Naive thymus-derived CD4-positive, alpha-beta T cell (primary cell): ENCODE results near the gene PPID. TPM values are rescaled to one million over a fixed set of nuclear protein-coding genes. Genes with fewer than 3 reads are reported as not detected.
"Not testable (repeated sequence)": the region's sequence is repeated elsewhere in the genome, so short reads cannot be mapped to it uniquely, and the experiment has no call there.

Experiments used
- ATAC-seq: fragments of 150-1000 bp; cut with Tn5 transposase; 2 replicates; pipeline ENCODE4 v1.10.0; 2021; ENCODE audit warnings: mild to moderate bottlenecking, moderate library complexity
- CTCF ChIA-PET: fragments of 350-600 bp; sonication (Branson Sonifier 250); formaldehyde crosslinking; loops from one replicate; lab custom pipeline; 2021; ENCODE audit warnings: antibody characterized with exemption; lab: Charles Lee
- POLR2A ChIA-PET: fragments of 350-600 bp; sonication (Branson Sonifier 250); formaldehyde crosslinking; loops from one replicate; lab custom pipeline; 2021; ENCODE audit warnings: antibody characterized with exemption, inconsistent platforms; lab: Charles Lee
- DNase-seq, 9 donors: peaks; one replicate each; pipeline versions ENCODE4 v3.0.0 to v3.0.0-alpha.2; 2020 to 2022; ENCODE audit warnings: mixed read lengths in 1 of 9
- H3K27ac ChIP-seq: one replicate; pipeline ENCODE4 v1.7.0; 2013; ENCODE audit warnings: mild to moderate bottlenecking, low read depth, low read length, moderate library complexity
- H3K27me3 ChIP-seq, 2 donors: one replicate each; pipeline ENCODE4 v1.7.0; 2013; ENCODE audit warnings: low read length in 2 of 2, mild to moderate bottlenecking in 2 of 2, moderate library complexity in 2 of 2; ENCODE audit not compliant: control insufficient read depth in 2 of 2, insufficient read depth in 2 of 2
- H3K36me3 ChIP-seq, 3 experiments: 1 replicate in 2 of 3; 2 replicates in 1 of 3; pipeline ENCODE4 v1.7.0; 2013; ENCODE audit warnings: low read length in 3 of 3, mild to moderate bottlenecking in 3 of 3, moderate library complexity in 1 of 3; ENCODE audit not compliant: insufficient read depth in 3 of 3, control insufficient read depth in 2 of 3
- H3K4me1 ChIP-seq, 2 donors: one replicate each; pipeline ENCODE4 v1.7.0; 2013; ENCODE audit warnings: low read length in 2 of 2, mild to moderate bottlenecking in 2 of 2, moderate library complexity in 1 of 2; ENCODE audit not compliant: control insufficient read depth in 2 of 2, insufficient read depth in 2 of 2
- H3K4me3 ChIP-seq: 2 replicates; pipeline ENCODE4 v1.7.0; 2013; ENCODE audit warnings: mild to moderate bottlenecking, low read length
- H3K9me3 ChIP-seq, 3 experiments: 1 replicate in 2 of 3; 2 replicates in 1 of 3; pipeline ENCODE4 v1.7.0; 2013; ENCODE audit warnings: low read length in 3 of 3; ENCODE audit not compliant: control insufficient read depth in 2 of 3
- H3K27ac Mint-ChIP-seq, 9 donors: one replicate each; pipeline ENCODE4 v1.8.0; 2020 to 2022; ENCODE audit warnings: mixed read lengths in 9 of 9, mild to moderate bottlenecking in 8 of 9, moderate library complexity in 5 of 9, inconsistent platforms in 2 of 9
- H3K27me3 Mint-ChIP-seq, 5 donors: one replicate each; pipeline ENCODE4 v1.8.0; 2021 to 2022; ENCODE audit warnings: mixed read lengths in 5 of 5, mild to moderate bottlenecking in 1 of 5
- H3K36me3 Mint-ChIP-seq, 5 donors: one replicate each; pipeline ENCODE4 v1.8.0; 2020 to 2022; ENCODE audit warnings: mixed read lengths in 5 of 5, mild to moderate bottlenecking in 3 of 5, inconsistent platforms in 1 of 5
- H3K4me1 Mint-ChIP-seq, 7 donors: one replicate each; pipeline ENCODE4 v1.8.0; 2020 to 2022; ENCODE audit warnings: mixed read lengths in 7 of 7, mild to moderate bottlenecking in 3 of 7, inconsistent platforms in 1 of 7
- H3K4me3 Mint-ChIP-seq, 10 donors: one replicate each; pipeline ENCODE4 v1.8.0; 2020 to 2022; ENCODE audit warnings: mild to moderate bottlenecking in 10 of 10, mixed read lengths in 10 of 10, moderate library complexity in 6 of 10, inconsistent platforms in 2 of 10
- H3K9me3 Mint-ChIP-seq, 11 donors: one replicate each; pipeline ENCODE4 v1.8.0; 2020 to 2022; ENCODE audit warnings: mixed read lengths in 11 of 11, mild to moderate bottlenecking in 4 of 11, inconsistent platforms in 1 of 11, moderate library complexity in 1 of 11
- intact Hi-C, 2 donors: fragments of 100-400 bp; cut with micrococcal nuclease; formaldehyde crosslinking; loops; one replicate each; pipeline ENCODE4 v1.15.1; 2023
- polyA plus RNA-seq, 2 donors: library from polyadenylated mRNA; unstranded; fragments of 300-500 nt; fragmentation: Illumina TruSeq; gene quantifications; one replicate each; pipeline ENCODE4 v1.2.3, GENCODE V29; 2021
- total RNA-seq, 6 experiments: library from RNA in 5 of 6; stranded (reverse) in 5 of 6; gene quantifications; 1 replicate in 5 of 6; 2 replicates in 1 of 6; pipeline ENCODE4 v1.2.3 and lab custom pipeline; 2021 to 2026

The PPID gene
- total and polyA plus RNA-seq, 7 experiments from 2014 or later = 13.4 to 52.0 (median 28.9) TPM

DNA sequence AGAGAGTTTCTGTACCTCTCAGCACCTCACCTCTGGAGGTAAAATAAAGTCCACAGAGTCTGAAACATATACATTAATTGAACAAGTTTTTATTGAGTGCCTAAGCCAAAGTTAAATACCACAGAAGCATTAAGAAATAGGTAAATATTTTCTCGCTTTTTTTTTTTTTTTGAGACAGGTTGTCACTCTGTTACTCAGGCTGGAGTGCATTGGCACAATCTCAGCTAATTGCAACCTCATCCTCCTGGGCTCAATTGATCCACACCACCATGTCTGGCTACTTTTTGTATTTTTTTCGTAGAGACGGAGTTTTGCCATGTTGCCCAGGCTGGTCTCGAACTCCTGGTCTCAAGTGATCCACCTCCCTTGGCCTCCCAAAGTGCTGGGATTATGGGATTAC lies 35.5 kb upstream of the PPID start:
- H3K9me3 ChIP-seq = no peaks in the 10 kb centered on the region
- no peak overlapping the region for H3K27ac ChIP-seq
- no peak overlapping the region for H3K4me3 ChIP-seq
- intact Hi-C loops = no loop called here
- peaks cover 0 to 11% (median 4%) of the 10 kb centered on the region in 5 donors for H3K36me3 Mint-ChIP-seq
- CTCF ChIA-PET = no interaction called here
- POLR2A ChIA-PET = no interaction called here
- H3K9me3 Mint-ChIP-seq = peaks cover 0 to 10% (median 5%) of the 10 kb centered on the region in 11 donors
- no peaks in the 10 kb centered on the region for H3K4me1 ChIP-seq
- no peak for DNase-seq
- H3K27me3 Mint-ChIP-seq = peaks cover 11 to 30% (median 12%) of the 10 kb centered on the region in 5 donors
- no peak overlapping the region for H3K4me3 Mint-ChIP-seq
- no peak for ATAC-seq
- no peaks in the 10 kb centered on the region for H3K4me1 Mint-ChIP-seq
- H3K27ac Mint-ChIP-seq = no peak overlapping the region
- H3K36me3 ChIP-seq = no peaks in the 10 kb centered on the region
- H3K27me3 ChIP-seq = no peaks in the 10 kb centered on the region

DNA sequence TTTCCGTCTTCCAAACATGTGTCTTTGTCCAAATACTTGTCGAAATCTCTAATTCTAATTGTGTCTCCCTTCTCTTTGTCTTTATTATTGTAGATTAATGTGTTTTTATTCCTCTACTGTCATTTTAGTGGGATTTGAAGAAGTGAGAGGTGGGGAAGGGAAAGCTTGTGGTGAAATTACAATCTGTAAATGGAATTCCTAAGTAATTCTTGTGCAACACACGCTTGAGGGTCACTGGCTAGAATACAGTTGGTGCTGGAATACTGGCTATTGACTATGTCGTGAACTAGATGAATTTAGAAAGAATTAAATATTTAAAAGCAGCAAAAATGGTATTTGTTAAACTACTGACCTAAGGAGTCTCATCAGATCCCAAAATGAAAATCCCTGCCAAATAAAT lies 34.9 kb upstream of the PPID start:
- no peaks in the 10 kb centered on the region for H3K4me1 Mint-ChIP-seq
- no peaks in the 10 kb centered on the region for H3K27me3 ChIP-seq
- ATAC-seq = no peak
- intact Hi-C loops = no loop called here
- no peak for DNase-seq
- H3K4me3 ChIP-seq = no peak overlapping the region
- no peak overlapping the region for H3K4me3 Mint-ChIP-seq
- ChIA-PET CTCF (no interaction called here), POLR2A (no interaction called here)
- no peak overlapping the region for H3K27ac ChIP-seq
- no peaks in the 10 kb centered on the region for H3K36me3 ChIP-seq
- peaks cover 0 to 11% (median 4%) of the 10 kb centered on the region in 5 donors for H3K36me3 Mint-ChIP-seq
- H3K4me1 ChIP-seq = no peaks in the 10 kb centered on the region
- peaks cover 0 to 10% (median 5%) of the 10 kb centered on the region in 11 donors for H3K9me3 Mint-ChIP-seq
- no peaks in the 10 kb centered on the region for H3K9me3 ChIP-seq
- H3K27me3 Mint-ChIP-seq = peaks cover 11 to 30% (median 12%) of the 10 kb centered on the region in 5 donors
- no peak overlapping the region for H3K27ac Mint-ChIP-seq

DNA sequence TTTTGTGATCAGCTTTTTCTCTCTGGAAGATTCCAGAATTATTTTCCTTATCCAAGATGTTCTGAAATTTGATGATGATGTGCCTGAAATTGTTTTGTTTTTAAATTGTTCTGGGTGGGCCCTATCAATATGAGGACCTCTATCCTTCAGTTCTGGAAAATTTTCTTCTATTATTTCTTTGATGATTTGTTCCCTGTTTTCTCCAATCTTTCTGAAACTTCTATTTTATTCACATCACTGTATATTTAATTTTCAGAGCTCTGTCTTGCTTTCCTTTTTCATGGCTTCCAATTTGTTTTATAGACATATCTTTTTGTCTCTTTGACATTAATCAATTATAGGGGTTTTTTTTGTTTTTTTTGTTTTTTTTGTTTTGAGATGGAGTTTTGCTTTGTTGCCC lies 33.4 kb upstream of the PPID start:
- intact Hi-C loops = no loop called here
- Mint-ChIP-seq H3K36me3 (peaks cover 0 to 11% (median 4%) of the 10 kb centered on the region in 5 donors), H3K9me3 (peaks cover 0 to 9% (median 5%) of the 10 kb centered on the region in 11 donors), H3K4me3 (no peak overlapping the region), H3K27ac (no peak overlapping the region), H3K27me3 (peaks cover 9 to 30% (median 12%) of the 10 kb centered on the region in 5 donors), H3K4me1 (no peaks in the 10 kb centered on the region)
- no peaks in the 10 kb centered on the region for H3K27me3 ChIP-seq
- no peaks in the 10 kb centered on the region for H3K4me1 ChIP-seq
- ATAC-seq (no peak), DNase-seq (no peak)
- no peaks in the 10 kb centered on the region for H3K9me3 ChIP-seq
- no peaks in the 10 kb centered on the region for H3K36me3 ChIP-seq
- POLR2A ChIA-PET = no interaction called here
- CTCF ChIA-PET = no interaction called here
- H3K4me3 ChIP-seq = no peak overlapping the region
- H3K27ac ChIP-seq = no peak overlapping the region

DNA sequence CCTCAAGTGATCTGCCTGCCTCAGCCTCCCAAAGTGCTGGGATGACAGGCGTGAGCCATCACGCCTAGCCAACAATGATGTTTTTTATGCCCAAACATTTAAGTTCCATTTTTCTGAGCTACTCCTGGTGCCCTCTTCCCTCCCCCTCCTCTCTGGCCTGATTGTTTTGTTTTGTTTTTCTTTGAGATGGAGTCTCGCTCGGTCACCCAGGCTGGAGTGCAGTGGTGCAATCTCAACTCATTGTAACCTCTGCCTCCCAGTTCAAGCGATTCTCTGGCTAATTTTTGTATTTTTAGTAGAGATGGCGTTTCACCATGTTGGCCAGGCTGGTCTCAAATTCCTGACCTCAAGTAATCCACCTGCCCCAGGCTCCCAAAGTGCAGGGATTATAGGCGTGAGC lies 32.6 kb upstream of the PPID start:
- POLR2A ChIA-PET, ATAC-seq, H3K9me3 Mint-ChIP-seq, DNase-seq, H3K36me3 ChIP-seq, intact Hi-C loops, H3K4me3 Mint-ChIP-seq, H3K36me3 Mint-ChIP-seq, H3K27me3 ChIP-seq, H3K4me1 Mint-ChIP-seq, CTCF ChIA-PET, H3K27ac ChIP-seq, H3K4me3 ChIP-seq, H3K4me1 ChIP-seq, H3K27ac Mint-ChIP-seq, H3K9me3 ChIP-seq: not testable (repeated sequence)
- H3K27me3 Mint-ChIP-seq = peaks cover 7 to 33% (median 12%) of the 10 kb centered on the region in 5 donors

DNA sequence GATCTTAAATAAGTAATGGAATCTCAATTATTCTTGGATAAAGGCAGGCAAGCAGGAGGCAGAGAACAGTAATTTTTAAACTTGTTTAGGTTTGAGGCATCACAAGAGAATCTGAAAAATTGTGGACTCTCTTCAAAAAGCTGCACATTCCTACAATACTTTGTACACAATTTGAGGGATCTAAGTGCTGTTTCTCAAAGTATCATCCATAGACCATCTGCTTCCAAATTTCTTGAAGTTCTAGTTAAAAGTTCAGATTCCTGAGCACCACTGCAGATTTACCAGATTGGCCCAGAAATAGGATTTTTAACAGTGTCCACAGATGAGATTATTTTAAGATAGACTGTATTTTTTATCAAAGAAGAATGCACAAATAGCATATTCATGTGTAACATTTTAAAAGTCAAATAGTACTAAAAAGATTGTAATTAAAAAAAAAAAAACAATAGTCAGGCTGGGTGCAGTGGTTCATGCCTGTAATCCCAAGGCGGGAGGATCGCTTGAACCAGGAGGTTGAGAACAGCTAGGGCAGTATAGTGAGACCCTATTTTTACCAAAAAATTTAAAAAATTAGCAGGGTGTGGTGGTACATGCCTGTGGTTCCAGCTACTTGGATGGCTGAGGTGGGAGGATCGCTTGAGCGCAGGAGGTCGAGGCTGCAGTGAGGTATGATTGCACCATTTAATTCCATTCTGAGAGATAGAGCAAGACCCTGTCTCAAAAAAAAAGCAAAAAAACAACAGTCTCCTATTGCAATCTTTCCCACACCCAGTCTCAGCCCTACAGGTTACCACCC lies 31.4 kb upstream of the PPID start:
- H3K4me1 ChIP-seq = no peaks in the 10 kb centered on the region
- DNase-seq (no peak), ATAC-seq (no peak)
- no peaks in the 10 kb centered on the region for H3K9me3 ChIP-seq
- intact Hi-C loops = no loop called here
- H3K27ac ChIP-seq = no peak overlapping the region
- ChIA-PET POLR2A (no interaction called here), CTCF (interaction anchor here (0.6 kb wide), 1 partner anchor 30 kb away, joined by 6 read pairs; no protein-coding TSS in a partner anchor)
- H3K36me3 Mint-ChIP-seq = peaks cover 0 to 8% (median 3%) of the 10 kb centered on the region in 5 donors
- no peak overlapping the region for H3K4me3 ChIP-seq
- H3K4me3 Mint-ChIP-seq = no peak overlapping the region
- no peaks in the 10 kb centered on the region for H3K27me3 ChIP-seq
- H3K27me3 Mint-ChIP-seq = peaks cover 6 to 33% (median 12%) of the 10 kb centered on the region in 5 donors
- peaks cover 0 to 9% (median 5%) of the 10 kb centered on the region in 11 donors for H3K9me3 Mint-ChIP-seq
- no peaks in the 10 kb centered on the region for H3K36me3 ChIP-seq
- no peaks in the 10 kb centered on the region for H3K4me1 Mint-ChIP-seq
- H3K27ac Mint-ChIP-seq = no peak overlapping the region

DNA sequence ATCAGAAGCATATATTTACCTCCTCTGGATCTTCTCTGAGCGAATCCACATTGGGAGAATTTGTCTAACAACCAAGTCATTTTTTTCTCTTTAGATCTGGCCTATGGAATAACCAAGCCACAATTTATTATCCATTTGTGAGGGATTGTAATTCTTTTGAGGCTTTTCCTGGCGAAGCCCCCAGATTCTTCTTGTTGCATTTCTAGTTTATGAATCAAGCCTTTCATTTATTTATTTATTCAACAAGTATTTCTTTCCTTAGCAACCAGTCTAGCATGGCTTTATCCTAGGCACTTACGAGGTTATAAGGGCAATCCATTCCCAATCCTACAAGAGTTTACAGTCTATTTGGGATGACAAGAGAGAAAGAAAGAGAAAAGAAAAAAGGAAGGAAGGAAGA lies 27.2 kb upstream of the PPID start:
- Histone ChIP-seq H3K36me3 (no peaks in the 10 kb centered on the region), H3K27ac (no peak overlapping the region), H3K9me3 (no peaks in the 10 kb centered on the region), H3K27me3 (no peaks in the 10 kb centered on the region), H3K4me3 (no peak overlapping the region), H3K4me1 (no peaks in the 10 kb centered on the region)
- ChIA-PET CTCF (no interaction called here), POLR2A (no interaction called here)
- Mint-ChIP-seq H3K4me1 (no peaks in the 10 kb centered on the region), H3K27ac (no peak overlapping the region), H3K36me3 (no peaks in the 10 kb centered on the region), H3K27me3 (peaks cover 0 to 14% (median 0%) of the 10 kb centered on the region in 5 donors), H3K4me3 (no peak overlapping the region), H3K9me3 (peaks cover 0 to 4% (median 0%) of the 10 kb centered on the region in 11 donors)
- no peak for DNase-seq
- intact Hi-C loops = no loop called here
- no peak for ATAC-seq

DNA sequence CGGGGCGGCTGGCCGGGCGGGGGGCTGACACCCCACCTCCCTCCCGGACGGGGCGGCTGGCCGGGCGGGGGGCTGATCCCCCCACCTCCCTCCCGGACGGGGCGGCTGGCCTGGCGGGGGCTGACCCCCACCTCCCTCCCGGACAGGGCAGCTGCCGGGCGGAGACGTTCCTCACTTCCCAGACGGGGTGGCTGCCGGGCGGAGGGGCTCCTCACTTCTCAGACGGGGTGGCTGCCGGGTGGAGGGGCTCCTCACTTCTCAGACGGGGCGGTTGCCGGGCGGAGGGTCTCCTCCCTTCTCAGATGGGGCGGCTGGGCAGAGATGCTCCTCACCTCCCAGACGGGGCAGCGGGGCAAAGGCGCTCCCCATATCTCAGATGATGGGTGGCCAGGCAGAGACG lies 23.3 kb upstream of the PPID start:
- H3K9me3 Mint-ChIP-seq, H3K4me1 ChIP-seq, H3K4me3 ChIP-seq, intact Hi-C loops, H3K9me3 ChIP-seq, CTCF ChIA-PET, H3K27me3 ChIP-seq, DNase-seq, H3K27ac ChIP-seq, POLR2A ChIA-PET, H3K27me3 Mint-ChIP-seq, H3K36me3 ChIP-seq, H3K27ac Mint-ChIP-seq, H3K36me3 Mint-ChIP-seq, H3K4me1 Mint-ChIP-seq, ATAC-seq, H3K4me3 Mint-ChIP-seq: not testable (repeated sequence)
